ENCODE results near the gene ADAM23.

Gene ADAM23

GRCh38 chr2:206657087-206657486 is 213.8 kb downstream of the ADAM23 start:
- no peak overlapping the region for H3K4me3 ChIP-seq (ENCODE audit: low read depth, low read length)
- TF ChIP-seq CTCF (IDR thresholded peaks at IDR 0.05; ENCODE audit: low read depth, low read length), result no peak
- H3K36me3 ChIP-seq, result no peaks in the 10 kb centered on the region
- H3K27ac ChIP-seq, result no peak overlapping the region
- no peaks in the 10 kb centered on the region for H3K27me3 ChIP-seq (ENCODE audit: insufficient read depth, low read depth, severe bottlenecking)
- DNase-seq, result no peak
- H3K9me3 ChIP-seq (ENCODE audit: severe bottlenecking), result no peaks in the 10 kb centered on the region

- Histone ChIP-seq H3K9me3 (ENCODE audit: severe bottlenecking) (no peaks in the 10 kb centered on the region), H3K27ac (no peak overlapping the region), H3K27me3 (ENCODE audit: insufficient read depth, low read depth, severe bottlenecking) (no peaks in the 10 kb centered on the region), H3K36me3 (no peaks in the 10 kb centered on the region), H3K4me3 (ENCODE audit: low read depth, low read length) (no peak overlapping the region)
- TF ChIP-seq CTCF (IDR thresholded peaks at IDR 0.05; ENCODE audit: low read depth, low read length), result no peak
- no peak for DNase-seq
Observed at GRCh38 chr2:206665251-206665650, 221.9 kb downstream of the ADAM23 start.
